Liver (tissue), 3 donors: ENCODE results near the gene MED20.

Experiments
- CTCF ChIP-seq: fragments of 150-350 bp; IDR thresholded peaks from 2 replicates; pipeline ENCODE4 v1.5.1; 2017; ENCODE audit warnings: improper control_type of control experiment, low read depth, low read length; ENCODE audit not compliant: missing input control
- FOXA1 ChIP-seq: IDR thresholded peaks from 2 replicates; pipeline ENCODE4 v1.6.1; 2016; ENCODE audit warnings: antibody characterized with exemption
- GABPA ChIP-seq, 2 donors: IDR thresholded peaks in 1 of 2; conservative IDR thresholded peaks in 1 of 2; 2 replicates each; pipeline ENCODE4 v1.6.1; 2016; ENCODE audit warnings: antibody characterized with exemption in 2 of 2, mild to moderate bottlenecking in 1 of 2, moderate library complexity in 1 of 2
- HNF4G ChIP-seq: IDR thresholded peaks from 2 replicates; pipeline ENCODE4 v1.6.1; 2016; ENCODE audit warnings: antibody characterized with exemption
- MAX ChIP-seq: IDR thresholded peaks from 2 replicates; pipeline ENCODE4 v1.6.1; 2016; ENCODE audit warnings: antibody characterized with exemption
- RAD21 ChIP-seq, 2 donors: IDR thresholded peaks; 2 replicates each; pipeline ENCODE4 v1.6.1; 2016; ENCODE audit warnings: antibody characterized with exemption in 2 of 2, mild to moderate bottlenecking in 2 of 2
- REST ChIP-seq: IDR thresholded peaks from 2 replicates; pipeline ENCODE4 v1.6.1; 2016; ENCODE audit warnings: antibody characterized with exemption, mild to moderate bottlenecking
- SP1 ChIP-seq: IDR thresholded peaks from 2 replicates; pipeline ENCODE4 v1.6.1; 2018; ENCODE audit warnings: antibody characterized with exemption, mild to moderate bottlenecking
- TAF1 ChIP-seq: conservative IDR thresholded peaks from 2 replicates; pipeline ENCODE4 v1.6.1; 2016; ENCODE audit warnings: antibody characterized with exemption, mild to moderate bottlenecking
- YY1 ChIP-seq: IDR thresholded peaks from 2 replicates; pipeline ENCODE4 v1.6.1; 2016; ENCODE audit warnings: antibody characterized with exemption, mild to moderate bottlenecking
- ZBTB33 ChIP-seq: IDR thresholded peaks from 2 replicates; pipeline ENCODE4 v1.6.1; 2016; ENCODE audit warnings: antibody characterized with exemption
- donor health status: healthy.
- donor health status: healthy.

GRCh38 chr6:41931792-41932191, 10.9 kb upstream of the MED20 start:
- TF ChIP-seq CTCF (no peak), SP1 (no peak), TAF1 (no peak), REST (no peak), MAX (no peak), ZBTB33 (no peak), FOXA1 (no peak), RAD21 (IDR thresholded peaks at IDR 0.05) (no peak), YY1 (no peak), GABPA (IDR thresholded peaks at IDR 0.05 in 1 of 2, conservative IDR thresholded peaks at IDR 0.05 in 1 of 2) (no peak), HNF4G (no peak)
